NCI-H2107 treated with DMSO at 0.1 percent for 48 hours (cell line): ENCODE results near the gene MAPKAP1.

Experiments
- DNase-seq: peaks from one replicate; lab custom pipeline; 2025; ENCODE audit not compliant: unreplicated experiment; lab: John Stamatoyannopoulos, UW

Gene MAPKAP1

DNA sequence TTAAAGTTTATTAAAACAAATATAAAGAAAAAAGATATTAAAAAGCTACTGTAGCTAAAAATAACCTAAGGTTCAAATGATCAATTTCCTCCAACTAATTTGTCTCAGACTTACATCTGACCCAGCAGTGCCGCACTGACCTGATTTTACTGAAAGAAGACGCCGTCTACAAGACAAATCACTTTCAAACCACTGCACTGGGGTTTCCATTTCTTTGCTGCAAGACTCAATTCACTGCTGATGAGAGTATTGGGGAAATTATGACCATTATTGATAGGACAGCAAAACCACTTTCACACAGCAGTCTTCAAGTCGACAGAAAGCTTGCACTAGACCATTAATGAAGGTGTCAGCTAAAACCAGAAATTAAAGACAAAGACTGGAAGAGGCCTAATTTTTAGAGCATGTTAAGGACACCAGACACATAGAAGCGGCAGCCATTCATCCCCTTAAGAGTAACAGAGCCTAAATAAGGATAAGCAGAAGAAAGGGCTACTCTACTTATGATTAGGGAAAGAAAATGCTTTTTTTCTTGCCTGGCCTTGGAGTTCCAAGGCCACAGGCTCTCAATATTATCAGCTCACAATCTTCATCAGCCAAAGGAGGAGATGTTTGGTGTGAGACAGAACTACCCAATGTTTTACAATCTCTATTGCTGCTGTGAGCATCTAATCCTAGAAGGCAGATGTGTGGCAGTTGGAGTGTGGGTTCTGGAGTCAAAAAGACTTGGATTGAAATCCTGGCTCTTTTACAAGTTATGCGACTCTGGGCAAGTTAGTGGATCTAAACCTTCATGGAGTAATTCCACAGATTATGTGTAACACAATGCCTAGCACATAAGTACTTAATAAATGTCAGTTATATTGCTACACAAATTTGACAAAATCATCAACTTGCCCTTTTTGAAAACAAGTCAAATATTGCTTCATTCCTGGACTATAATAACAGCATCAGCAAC lies 190.7 kb downstream of the MAPKAP1 start:
- DNase-seq: no peak

DNA sequence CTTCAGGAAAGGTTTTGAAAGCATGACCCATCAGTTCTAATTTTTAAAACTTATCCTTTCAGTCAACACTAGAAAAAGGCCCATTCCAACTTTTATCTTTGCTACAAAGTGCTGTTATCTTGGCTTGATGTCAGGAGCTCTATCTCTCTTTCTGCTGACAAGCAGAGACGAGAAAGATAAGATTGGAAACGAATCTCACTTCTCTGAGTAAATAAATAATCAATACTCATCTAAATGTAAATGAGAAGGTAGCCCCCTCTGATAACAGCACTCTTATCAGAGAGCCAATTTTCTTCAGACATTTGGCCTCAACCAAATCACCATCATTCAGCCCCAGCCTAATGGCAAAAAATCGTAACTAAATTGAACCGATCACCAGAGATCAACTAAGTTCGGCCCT lies 191.7 kb downstream of the MAPKAP1 start:
- no peak for DNase-seq

DNA sequence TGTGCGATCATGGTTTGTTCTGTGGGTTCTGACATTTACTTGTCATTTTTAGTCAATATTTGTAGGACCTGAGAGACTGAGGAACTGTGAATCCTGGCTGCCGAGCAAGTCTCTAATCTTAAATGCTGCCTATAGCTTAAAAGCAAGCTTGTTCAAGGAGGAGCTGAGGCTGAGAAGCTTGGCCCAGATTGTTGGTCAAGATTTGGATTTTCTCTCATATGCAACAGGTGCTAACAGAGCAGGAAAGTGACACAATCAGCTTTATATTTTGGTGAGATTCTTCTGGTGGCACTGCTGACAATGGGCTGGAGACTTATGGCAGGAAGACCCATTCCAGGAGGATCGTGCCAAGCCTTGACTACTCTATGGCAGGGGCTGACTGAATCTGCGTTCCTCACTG lies 192.5 kb downstream of the MAPKAP1 start:
- no peak for DNase-seq

DNA sequence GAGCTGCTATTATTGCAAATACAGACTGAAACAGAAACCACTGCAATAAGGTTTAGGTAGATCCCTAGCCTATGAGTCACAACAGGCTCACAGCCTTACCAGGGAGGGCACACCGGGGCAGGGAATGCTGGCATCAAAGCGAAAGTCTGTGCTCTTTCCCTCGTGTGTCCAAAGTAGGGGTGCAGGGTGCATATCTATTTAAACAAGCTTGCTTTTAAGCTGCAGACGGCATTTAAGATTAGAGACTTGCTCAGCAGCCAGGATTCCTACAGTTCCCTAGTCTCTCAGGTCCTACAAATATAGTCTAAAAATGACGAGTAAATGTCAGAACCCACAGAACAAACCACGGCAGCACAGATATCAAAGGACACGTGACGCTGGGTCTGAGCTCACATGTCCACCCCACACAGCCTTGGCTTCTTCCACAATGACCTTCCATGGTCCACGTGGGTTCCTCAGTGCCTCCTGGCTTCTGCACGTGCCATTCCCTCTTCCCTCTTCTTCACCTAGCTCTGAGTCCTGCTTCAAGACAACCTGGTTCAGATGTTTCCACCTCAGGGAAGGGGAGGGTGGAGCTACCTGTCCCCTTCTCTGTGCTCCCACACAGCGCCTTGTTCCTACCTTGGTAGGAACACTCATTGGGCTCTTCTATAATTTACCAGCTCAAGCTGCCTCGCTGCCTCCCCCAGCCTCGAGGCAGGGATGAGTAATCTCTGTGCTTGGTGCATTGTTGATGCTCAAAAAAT lies 193.2 kb downstream of the MAPKAP1 start:
- DNase-seq: no peak

DNA sequence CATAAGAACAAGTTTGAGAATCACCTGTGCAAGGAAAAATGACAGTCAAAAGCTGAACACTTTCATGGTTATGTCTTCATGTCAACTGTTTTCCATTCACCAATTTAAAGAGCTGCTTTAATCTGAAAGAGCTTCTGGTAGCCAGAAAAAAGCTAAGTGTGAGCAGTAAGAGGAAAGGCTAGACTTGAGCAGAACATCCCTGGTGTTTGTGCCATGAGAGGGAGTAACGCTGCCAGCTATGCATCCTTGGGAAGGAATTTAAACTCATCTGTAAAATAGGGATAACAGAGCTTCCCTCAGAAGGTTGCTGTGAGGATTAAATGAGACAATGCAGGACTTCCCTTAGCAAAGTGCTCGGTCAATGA lies 193.7 kb downstream of the MAPKAP1 start:
- no peak for DNase-seq

DNA sequence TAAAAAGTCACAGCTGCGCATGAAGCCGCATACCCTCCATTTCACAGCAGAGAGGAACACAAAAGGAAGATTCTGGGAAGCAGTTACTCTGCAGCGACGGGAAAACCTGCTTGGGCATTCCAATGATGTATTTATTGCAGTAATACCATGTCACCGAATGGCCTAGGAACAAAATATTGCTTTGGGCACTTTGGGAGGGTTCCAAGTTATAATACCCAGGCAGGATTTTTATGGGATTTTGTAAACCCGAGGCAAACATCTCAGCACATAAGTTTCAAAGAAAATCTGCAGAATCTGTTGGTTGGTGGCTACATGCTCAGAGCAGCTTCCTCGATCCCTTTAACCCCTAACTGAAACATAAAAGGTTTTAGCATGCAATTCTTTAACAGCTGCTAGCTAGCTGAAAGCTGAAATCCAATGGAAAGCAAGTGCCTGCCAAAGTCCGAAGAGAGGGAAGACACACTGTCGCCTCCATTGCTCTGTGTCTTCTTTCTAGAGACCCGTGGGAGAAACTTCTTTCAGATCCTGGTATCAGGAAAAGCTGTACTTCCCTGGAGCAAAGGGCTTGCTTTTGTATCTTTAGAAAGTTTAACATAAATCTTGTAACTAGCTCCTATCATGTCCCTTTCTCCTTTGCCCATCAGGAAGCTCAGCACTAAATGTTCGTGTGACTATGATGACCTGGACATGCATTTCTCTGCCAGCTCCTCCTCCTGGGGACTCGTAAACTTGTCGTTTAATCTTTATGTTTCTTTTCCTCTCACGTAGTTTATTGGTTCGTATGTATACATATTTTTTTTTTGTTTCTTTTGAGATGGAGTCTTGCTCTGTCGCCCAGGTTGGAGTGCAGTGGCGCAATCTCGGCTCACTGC lies 195.0 kb downstream of the MAPKAP1 start:
- DNase-seq: no peak

DNA sequence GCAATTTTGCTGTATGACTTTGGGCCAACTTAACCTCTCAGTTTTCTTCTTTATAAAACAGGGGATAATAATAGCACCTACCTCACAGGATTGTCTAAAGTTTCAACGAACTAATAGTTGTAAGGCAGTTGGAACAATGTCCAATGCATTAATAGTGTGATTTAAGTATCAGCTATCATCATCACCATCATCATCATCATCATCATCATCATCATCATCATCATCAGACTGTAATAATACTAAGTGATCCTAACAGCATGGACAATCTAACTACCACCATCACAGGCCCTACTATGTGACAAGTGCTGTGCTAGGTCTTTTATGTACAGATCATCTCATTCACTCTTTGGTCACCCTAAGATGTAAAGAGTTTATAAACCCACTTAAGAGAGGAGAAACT lies 196.0 kb downstream of the MAPKAP1 start:
- DNase-seq: no peak

DNA sequence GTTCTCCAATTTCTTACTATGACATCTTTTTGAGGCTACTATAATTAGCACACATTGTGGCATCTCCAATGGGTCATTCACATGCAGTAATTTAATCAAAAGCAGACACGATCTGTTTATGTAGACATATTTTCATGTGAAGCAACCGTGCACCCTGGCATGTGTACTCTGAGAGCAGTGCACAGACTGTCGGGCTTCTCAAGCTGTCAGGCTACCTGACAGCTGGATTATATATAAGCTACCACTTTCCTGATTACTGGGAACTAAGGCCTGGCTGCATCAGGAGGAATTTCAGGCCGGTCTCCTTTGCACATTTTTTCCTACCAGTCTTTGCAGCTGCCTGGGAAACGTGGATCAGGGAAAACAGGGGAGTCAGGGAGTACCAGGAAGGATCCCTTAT lies 197.5 kb downstream of the MAPKAP1 start:
- DNase-seq: no peak

DNA sequence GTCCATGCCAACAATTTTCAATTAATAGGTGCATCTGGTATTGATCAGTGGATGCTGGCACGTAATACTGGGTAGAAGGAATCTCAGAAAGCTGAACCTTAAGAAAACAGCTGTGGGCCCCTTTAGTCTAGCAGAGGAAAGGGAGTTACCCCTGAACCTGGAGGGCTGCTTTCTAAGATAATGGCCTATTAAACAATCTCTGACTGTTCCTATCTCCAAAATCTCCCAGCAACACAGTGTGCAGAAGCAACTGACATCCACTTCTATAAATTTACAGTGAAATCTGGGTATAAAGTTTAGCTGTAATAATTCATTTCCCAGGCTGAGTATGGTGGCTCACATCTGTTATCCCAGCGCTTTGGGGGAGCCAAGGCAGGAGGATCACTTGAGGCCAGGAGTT lies 198.8 kb downstream of the MAPKAP1 start:
- DNase-seq: no peak

DNA sequence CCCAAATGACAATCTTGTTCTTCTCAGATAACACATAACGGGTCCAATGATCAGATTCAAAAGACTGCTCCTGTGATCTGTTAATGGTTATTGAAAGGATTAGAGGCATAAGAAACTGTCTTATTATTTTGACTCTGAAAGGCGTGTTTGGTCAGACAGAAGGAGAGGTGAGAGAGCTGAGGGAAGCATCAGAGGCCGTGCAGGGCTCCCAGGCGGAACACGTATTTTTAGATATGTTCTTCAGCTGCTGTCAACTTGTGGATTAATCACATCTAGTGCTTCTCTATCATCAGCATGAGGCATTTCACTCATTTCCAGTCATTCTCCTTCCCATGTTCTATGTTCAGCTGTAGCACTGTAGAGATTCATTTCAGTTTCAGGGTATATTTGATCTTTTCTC lies 199.8 kb downstream of the MAPKAP1 start:
- no peak for DNase-seq

DNA sequence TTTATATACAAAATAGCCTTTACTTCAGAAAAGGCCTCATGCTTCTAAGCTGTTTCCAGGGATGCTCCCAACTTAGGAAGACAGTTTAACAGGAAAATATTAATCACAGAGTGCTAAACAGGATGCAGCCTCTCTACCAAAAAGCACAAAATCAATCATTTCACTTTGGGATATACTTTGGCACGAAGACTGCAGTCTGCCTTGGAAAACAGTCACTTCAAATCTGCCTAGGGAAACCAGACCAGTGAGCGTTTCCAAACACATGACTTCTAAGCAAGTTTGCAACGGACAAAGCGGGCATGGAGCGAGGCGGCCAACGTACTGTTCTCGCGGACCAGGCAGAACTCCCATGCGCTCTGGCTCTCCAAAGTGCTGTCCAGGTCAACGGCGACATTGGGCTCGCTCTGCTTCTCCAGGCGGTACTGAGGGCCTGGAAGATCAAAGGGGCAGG lies 201.0 kb downstream of the MAPKAP1 start:
- DNase-seq: no peak

DNA sequence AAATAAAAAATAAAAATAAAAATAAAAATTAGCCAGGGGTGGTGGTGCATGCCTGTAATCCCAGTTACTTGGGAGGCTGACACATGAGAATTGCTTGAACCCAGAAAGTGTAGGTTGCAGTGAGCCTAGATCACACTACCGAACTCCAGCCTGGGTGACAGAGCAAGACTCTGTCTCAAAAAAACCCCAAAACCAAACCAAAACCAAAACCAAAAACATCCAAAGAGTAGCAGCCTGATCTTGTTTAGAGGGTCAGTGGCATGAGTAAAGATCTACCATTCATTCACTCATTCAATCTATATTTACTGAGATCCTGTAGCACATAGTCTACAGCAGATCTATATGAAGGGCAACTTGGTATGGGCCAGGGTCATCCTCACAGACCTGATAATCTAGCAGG lies 202.4 kb downstream of the MAPKAP1 start:
- no peak for DNase-seq

DNA sequence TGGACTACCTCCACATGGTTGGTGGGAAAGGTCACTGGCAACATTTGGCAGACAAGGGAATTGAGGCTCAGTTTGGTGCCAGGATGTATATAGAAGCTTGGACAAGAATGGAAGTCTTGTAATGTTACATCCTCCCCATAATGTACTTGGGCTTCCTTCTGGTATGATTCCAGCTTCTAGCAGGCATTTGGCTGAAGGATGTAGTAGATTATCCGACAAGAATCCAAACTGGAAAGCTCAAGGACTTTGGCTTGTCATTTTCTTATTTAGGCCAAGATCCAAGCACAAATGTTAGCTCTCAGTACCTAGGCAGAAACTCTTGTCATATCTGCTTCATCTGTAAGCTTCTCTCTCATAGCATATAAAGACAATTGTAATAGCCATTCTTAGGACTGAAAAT lies 209.1 kb downstream of the MAPKAP1 start:
- DNase-seq: no peak

DNA sequence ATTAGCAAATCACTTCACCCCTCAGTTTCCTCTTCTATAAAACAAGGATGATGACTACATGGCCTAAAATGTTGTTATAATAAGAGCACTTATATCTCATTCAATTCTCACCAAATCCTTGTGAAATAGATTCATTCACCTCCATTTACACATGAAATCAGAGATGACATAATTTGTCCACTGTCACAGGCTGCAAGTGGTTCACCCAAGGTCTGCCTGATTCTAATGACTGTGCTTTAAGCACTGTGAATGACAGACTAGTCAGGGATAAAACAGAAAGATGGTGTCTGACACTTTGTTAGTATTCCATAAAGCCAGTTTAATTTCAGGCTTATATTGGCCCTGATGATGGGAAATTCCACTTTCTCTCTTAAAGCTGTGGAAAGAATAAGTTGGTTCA lies 209.5 kb downstream of the MAPKAP1 start:
- DNase-seq: no peak

DNA sequence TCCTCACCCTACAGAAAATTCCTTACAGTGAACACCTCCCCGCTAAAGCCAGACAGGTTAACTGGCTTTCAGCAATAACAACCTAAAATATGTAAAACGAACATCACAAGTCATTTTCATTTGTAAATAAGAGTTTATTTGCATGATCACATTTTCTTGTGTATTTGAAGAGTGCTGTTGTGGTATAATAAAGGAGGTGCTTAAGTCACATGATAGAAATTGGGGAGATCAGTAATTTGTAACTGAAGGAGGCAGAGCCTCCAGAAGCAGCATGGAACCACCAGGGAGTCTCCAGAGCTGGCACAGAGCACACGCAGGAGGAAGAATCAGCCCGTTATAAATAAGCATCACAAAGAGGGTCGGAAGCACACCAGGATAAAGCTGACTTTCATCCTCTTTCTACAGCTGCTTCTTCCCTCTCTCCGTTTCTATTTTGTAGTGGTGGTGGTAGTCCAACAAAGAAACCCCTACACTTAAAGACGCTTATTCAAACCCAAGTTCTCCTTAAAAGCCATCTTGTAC lies 210.6 kb downstream of the MAPKAP1 start:
- DNase-seq: no peak

DNA sequence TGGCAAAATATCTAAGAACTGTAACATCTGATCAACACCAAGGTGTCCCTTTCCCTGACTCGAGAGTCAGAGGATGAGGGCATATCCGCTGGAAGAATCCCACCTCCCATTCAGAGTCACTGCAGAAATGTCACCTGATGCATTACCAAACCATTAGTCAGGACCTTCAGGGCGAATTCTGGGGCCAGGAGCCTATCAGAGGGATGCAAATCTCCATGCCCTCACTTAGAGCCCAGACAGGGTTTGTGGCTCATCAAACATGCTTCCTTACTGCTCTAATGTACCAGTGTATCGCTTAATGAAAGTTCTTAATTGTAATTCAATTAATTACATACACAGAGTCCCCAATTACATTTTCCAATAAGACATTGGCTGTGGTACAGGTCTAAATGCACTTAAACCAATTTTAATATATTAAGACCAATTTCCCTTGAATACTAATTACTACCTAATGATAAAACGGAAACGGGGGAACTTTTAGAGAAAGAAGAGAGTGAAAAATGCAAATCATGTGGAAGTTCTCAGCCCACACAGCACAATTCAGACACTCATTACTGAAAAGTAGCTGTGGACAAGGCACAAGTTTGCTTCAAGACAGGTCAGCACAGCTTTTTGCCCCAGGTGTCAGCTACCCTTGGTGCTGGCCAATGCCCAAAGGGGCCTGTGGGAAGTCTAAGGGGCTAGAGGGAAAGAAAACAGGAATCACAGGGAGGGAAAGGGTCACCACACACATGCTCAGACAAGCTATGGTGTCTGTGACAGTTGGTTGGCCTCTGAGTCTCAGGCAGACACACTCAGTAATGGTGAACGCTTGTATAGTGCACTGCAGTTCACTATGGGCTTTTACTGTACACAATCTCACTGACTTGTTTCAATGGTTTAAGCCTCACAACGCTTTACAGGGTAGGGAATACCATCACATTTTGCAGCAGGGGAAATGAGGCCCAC lies 211.6 kb downstream of the MAPKAP1 start:
- no peak for DNase-seq

DNA sequence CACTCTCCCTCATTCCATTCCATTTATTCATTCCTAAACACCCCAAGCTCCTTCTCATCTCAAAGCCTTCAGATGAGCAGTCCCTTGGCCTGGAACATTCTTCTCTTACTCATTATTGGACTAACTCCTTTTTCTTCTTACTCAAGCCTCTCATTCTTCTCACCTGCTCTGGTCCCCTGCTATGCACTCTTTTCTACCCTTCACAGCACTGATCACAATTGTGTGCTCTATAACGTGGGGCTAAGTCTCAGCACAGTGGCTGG lies 212.4 kb downstream of the MAPKAP1 start:
- DNase-seq: no peak

DNA sequence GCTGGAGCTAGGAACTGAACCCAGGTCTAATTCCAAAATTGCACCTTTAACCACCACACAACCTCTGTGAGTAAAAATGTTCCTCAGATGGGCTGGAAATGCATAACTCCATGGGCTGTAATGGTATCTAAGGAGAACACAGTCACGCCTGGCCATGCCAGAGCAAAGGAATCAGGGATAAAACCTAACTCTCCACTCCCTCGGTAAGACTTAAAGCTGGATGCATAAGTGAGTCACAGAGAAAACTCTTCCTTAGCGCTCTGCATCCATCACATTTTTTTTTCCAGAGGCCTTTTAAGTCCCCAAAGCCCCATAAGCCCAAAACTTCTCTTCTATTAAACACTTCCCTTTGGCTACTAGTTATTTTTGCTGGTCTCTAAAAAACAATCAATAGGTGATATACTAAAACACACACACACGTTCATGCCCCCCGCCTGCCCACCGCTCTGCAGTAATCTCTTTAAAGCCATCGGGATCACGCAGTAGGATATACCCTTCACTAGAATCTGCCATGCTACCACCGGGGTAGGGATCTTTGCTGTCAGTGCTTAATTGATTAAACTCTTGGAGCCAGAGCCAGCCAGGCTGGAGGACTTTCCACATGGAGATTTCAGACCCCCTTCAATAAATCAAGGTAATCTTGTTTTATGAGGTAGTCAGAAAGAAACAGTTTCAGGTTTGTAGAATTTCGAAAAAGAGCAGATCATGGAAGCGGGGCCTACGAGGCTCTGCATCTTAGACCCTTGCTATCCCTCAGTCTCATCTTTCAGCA lies 212.9 kb downstream of the MAPKAP1 start:
- DNase-seq: no peak

DNA sequence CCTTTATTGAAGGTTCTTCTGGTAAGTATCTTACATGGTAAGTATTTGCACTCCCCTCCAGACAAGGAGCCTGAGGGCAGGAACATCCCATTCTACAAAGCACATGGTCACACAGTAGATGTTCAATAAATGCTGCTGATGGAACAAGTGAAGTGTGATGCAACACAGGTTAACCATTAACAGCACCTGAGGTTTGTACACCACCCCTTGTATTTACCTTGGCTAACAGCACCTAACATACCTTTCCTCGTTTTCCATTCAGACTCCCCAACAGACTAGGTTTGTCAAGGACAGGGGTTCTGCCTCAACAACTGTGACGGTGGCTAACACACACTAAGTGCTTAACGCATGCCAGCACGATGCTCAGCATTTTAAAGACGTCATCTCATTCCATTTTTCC lies 213.6 kb downstream of the MAPKAP1 start:
- DNase-seq: no peak

DNA sequence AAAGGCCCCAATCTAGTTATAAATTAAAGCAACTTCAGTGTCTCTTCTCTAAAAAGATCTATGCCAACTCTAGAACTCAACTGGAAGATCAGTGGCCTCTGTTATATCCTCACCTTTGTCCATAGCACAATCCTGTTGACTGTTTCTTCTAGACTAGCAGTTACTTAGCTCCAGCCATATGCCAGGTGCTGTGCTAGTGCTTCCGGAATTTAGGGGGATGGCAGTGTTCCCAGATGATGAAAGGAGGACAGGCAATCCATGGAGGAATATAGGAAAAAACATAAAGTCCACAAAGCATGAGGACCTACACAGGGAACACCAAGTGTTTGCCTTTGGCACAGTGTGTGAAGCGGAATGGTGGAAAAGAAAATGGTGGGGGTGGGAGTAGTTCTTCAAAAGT lies 214.3 kb downstream of the MAPKAP1 start:
- DNase-seq: no peak
